Umbilical cord (tissue), 2 donors: ENCODE data around the gene CNTF. TPM values are rescaled to one million over a fixed set of nuclear protein-coding genes. Genes with fewer than 3 reads are reported as not detected.

ENCODE experiments used
- DNase-seq: peaks from one replicate; pipeline ENCODE4 v3.0.0-alpha.2; 2015; ENCODE audit warnings: low spot score
- total RNA-seq: library from RNA; depleted of rRNA; stranded (reverse); fragments of >200 nt; gene quantifications from one replicate; pipeline ENCODE4 v1.2.3, GENCODE V29; 2014; ENCODE audit warnings: low replicate concordance; ENCODE audit not compliant: insufficient read depth

The CNTF gene
- total RNA-seq, 1 donor from 2014 or later = 4.3 TPM

- DNase-seq = no peak
Measured at GRCh38 chr11:58641803-58642581, 19.5 kb downstream of the CNTF start.

DNA sequence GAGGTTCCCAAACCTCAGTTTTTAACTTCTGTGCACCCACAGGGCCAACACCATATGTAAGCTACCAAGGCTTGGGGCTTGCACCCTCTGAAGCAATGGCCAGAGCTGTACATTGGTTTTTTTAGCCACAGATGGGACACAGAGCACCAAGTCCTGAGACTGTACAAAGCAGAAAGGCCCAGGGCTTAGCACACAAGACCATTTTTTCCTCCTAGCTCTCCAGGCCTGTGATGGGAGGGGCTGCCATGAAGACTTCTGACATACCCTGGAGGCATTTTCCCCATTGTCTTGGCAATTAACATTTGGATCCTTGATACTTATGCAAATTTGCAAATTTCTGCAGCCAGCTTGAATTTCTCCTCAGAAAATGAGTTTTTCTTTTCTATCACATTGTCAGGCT, 23.4 kb downstream of the CNTF start:
- no peak for DNase-seq

DNA sequence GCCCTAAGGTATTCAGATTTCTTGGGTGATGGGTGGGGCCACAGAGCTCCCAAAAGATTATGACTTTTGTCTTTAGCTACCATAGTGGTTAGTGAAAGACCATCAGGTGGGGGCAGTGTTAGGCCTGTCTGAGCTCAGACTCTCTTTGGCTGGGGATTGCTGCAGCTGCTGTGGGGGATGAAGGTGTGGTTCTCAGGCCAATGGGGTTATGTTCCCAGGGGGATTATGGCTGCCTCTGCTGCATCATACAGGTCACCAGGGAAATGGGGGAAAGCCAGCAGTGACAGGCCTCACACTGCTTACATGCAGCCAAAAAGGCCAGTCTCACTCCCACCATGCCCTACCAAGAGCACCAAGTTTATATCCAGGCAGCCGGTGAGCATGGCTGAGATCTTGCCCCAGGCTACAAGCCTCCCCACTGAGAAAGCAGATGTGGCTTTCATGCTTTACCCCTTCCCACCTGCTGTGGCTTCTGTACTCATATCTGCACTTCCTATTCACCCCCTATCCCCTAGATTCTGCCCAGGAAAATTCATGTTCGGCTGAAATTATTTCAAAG, 24.8 kb downstream of the CNTF start:
- DNase-seq = no peak

DNA sequence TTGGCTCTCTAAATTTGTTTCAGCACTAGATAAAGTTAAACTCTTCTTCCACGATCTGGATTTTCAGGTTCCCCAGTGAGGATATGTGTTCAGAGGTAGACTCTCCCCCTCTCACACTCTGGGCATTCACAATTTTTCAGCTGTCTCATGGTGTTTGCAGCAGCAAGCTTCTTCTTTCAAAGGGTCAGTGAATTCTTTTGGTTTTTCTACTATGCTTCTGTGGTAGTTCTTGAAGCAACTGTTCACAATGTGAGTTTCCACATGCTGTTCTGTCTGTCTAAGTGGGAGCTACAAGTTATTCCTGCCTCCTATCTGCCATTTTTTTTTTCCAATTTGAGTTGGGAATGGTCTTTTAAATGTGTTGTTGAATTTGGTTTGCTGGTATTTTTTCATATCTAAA, 25.4 kb downstream of the CNTF start:
- no peak for DNase-seq

DNA sequence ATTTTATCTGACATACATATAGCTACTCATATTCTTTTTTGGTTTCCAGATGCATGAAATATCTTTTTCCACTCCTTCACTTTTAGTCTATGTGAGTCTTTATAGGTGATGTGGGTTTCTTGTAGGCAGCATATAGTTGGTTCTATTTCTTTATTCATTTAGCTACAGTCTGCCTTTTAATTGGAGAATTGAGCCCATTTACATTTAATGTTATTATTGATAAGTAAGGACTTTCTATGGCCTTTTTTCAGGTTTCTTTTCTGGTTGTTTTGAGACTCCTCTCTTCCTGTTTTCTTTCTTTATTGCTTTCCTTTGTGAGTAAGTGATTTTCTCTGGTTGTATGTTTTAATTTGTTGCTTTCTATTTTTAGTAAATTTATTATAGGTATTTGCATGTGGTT, 27.2 kb downstream of the CNTF start:
- DNase-seq = no peak

DNA sequence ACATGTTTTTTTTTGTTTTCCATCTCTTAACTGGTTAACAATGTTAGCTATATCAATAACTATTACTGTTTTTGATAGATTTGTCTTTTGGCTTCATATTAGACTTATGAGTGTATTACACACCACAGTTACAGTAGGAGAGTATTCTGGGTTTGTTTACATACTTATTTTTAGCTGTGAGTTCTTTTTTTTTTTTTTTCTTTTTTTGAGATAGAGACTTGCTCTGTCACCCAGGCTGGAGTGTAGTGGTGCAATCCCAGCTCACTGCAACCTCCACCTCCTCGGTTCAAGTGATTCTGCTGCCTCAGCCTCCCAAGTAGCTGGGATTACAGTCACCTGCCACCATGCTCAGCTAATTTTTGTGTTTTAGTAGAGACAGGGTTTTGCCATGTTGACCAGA, 28.0 kb downstream of the CNTF start:
- DNase-seq = no peak

GRCh38 chr11:58652726-58653280, 30.3 kb downstream of the CNTF start:
- DNase-seq = no peak

DNA sequence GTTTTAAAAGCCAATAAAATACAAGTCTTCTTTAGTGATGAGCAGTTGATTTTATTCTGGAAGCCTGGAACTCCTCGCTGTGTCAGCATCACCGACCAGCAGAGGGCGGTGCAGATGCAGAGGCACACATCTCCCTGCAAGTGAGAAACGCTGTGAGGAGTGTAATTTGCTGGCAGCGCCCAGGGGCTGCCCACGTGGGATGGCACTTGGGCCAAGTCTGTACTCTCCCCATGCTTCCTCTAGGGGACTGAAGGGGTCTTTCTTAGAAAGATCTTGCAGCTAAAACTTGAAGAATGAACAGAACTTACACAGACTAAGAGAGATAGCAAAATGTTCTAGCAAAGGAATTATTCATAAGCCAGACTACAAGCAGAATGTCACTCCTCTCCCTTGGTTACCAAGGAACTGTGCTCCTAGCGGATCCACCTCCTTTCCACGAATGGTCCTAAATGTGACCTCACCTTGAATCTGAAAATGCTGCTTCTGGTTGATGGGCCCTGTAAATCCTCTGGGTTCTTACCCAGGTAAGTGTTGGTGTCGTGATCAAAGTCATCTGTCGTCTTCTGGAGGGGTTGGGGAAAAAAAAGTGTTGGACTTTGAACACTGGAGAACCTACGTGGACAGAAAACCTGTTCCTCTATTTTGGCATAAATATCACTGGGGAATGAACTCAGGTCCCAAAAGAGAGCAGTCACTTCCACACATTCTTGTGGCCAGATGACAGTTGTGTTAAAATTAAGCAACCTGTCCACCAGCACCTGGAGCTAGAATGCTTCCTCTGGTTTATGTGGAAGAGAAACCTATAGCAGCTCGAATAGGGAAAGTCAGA, 31.8 kb downstream of the CNTF start:
- DNase-seq = peak; percentile 81

DNA sequence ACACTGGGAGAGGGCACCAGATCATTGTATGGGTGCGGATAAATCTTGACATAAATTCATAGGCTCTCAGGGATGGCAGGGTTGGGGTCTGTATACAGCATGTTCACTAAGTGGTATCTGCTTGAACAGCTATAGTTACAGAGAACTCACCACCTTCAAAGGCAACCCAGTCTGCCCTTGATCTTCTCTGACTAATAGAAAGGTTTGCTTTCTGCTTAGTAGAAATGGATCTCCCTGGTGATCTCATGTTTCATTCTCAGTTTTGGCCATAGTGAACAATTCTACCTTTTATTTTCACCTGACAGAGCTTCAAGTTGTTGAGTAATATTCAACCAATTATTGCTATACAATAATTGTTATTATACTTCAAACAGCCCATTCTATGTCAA, 32.4 kb downstream of the CNTF start:
- DNase-seq = no peak

DNA sequence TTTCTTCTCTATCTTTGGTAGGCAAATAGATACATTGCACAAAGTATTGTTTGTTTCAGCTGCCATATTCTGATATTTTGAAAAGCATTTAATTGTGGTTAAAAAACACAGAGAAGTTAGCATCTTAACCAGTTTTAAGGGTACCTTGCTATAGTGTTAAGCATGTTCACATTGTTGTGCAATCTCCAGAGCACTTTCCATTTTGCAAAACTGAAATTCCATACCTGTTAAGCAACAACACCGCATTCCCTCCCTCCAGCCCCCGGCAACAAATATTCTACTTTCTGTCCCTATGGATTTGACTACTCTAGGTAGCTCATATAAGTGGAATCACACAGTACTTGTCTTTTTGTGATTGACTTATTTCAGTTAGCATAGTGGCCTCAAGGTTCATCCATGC, 33.9 kb downstream of the CNTF start:
- no peak for DNase-seq

- DNase-seq = no peak
Measured at GRCh38 chr11:58658623-58659022, 36.2 kb downstream of the CNTF start.

- no peak for DNase-seq
Measured at GRCh38 chr11:58659404-58659803, 36.9 kb downstream of the CNTF start.

DNA sequence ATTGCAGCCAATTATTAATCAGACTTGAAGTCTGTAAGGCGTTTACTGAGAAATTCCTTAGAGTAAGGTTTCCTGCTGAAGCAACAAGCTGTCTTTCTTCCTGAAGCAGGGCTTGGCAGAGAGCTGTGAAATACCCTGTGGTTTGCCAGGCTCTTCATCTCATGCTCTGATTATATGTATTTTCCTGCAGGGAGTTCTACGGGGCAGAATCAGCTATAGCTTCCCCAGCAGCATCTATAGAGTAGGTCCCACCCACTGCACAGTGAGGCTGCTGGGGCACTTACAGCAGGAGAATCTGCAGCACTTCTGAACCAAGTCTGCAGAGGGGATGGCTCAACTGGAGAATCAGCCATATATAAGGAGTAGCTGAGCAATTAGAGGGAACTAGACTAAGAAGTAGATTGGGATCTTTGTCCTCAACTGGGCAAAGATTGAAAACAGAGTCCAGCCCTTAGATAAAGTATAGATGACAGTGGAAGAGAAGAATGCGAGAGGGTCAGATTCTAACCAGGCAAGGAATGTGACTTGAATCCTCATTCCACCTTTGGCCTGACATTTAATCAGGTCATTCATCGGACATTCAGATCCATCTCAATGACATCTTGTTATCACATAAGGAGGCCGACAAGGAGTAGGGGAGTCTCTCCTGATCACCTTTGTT, 37.6 kb downstream of the CNTF start:
- DNase-seq = no peak

DNA sequence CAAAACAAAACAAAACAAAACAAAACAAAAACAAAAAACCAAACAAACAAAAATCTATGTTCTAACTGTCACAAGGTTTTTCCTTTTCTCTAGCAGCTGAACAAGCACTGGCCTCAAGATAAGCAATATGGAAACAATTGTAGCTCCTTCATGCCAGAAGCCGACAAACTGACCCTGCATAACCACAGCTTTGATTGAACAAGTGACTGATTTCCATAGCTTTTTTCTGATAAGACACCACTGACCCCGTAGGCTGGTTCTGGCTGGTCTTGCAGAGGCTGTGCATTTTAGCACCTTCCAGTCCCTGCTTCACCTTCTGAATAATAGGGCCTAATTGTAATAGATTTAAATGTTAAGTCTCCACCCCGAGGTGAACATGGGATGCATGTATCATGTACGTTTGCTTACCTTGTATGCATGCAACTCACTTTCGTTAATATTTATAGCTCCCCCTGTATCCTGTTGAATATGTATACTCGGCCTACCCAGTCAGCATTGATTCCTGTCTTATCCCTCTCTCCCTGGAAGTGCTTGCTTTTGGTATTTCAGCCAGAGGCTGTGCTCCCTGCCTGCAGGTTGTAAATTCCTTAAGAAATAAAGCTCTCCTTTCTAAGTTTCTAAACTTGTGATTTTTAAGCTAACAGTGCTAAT, 49.6 kb downstream of the CNTF start:
- DNase-seq = no peak

- no peak for DNase-seq
Measured at GRCh38 chr11:58674609-58675008, 52.1 kb downstream of the CNTF start.

Other genes with a start within 250 kb of the CNTF start
- gene OR5B3, start 215.8 kb upstream of the CNTF start, total RNA-seq = not detected
- gene OR5B2, start 194.5 kb upstream of the CNTF start, total RNA-seq = 3.9 TPM
- gene OR5B12, start 180.4 kb upstream of the CNTF start, total RNA-seq = 1.4 TPM
- gene OR5B21, start 114.6 kb upstream of the CNTF start, total RNA-seq = not detected
- gene LPXN, start 46.8 kb upstream of the CNTF start, total RNA-seq = 5.3 TPM
- gene ZFP91, start 43.6 kb upstream of the CNTF start, total RNA-seq = 36.8 TPM
- 55.4 TPM for gene GLYAT, start 109.3 kb downstream of the CNTF start, total RNA-seq
- gene GLYATL2, start 222.0 kb downstream of the CNTF start, total RNA-seq = not detected